Right lobe of liver (tissue), 6 donors: ENCODE data around the gene PCSK7. TPM values are rescaled to one million over a fixed set of nuclear protein-coding genes. Genes with fewer than 3 reads are reported as not detected.
A peak's percentile ranks its signal among the peaks of the same experiment; 100 is the strongest.

Experiments
- ATAC-seq, 4 donors: fragments of 200-7000 bp; cut with Tn5 transposase; one replicate each; pipeline ENCODE4 v1.9.1; 2020; ENCODE audit warnings: mild to moderate bottlenecking in 4 of 4, moderate library complexity in 4 of 4
- DNase-seq, 3 donors: peaks; one replicate each; pipeline ENCODE4 v3.0.0-alpha.2; 2020
- H3K27ac ChIP-seq, 3 donors: fragments of 200-600 bp; one replicate each; pipeline ENCODE4 v1.8.0; 2022
- H3K27me3 ChIP-seq, 2 donors: fragments of 200-600 bp; one replicate each; pipeline ENCODE4 v1.8.0; 2022
- H3K36me3 ChIP-seq, 4 donors: fragments of 200-600 bp; sonication (generic) in 1 of 4; one replicate each; pipeline versions ENCODE4 v1.5.1 to v1.8.0; 2017 to 2022; ENCODE audit warnings: control low read depth in 1 of 4
- H3K4me1 ChIP-seq, 4 donors: fragments of 200-600 bp; sonication (generic) in 1 of 4; one replicate each; pipeline versions ENCODE4 v1.5.1 to v1.8.0; 2017 to 2022; ENCODE audit warnings: control low read depth in 1 of 4
- H3K4me3 ChIP-seq, 3 donors: fragments of 200-600 bp; one replicate each; pipeline ENCODE4 v1.8.0; 2022
- H3K9me3 ChIP-seq, 4 donors: fragments of 200-600 bp; sonication (generic) in 1 of 4; one replicate each; pipeline versions ENCODE4 v1.5.1 to v1.8.0; 2017 to 2022; ENCODE audit warnings: control low read depth in 1 of 4
- POLR2A ChIP-seq: fragments of 450-650 bp; IDR thresholded peaks from one replicate; pipeline ENCODE4 v1.6.1; 2017; ENCODE audit warnings: antibody characterized with exemption, mild to moderate bottlenecking
- WGBS: methylation state at CpG from one replicate; pipeline ENCODE4 v1.1.6; 2018; ENCODE audit warnings: low coverage, low lambda C conversion rate; ENCODE audit not compliant: insufficient coverage; ENCODE audit errors: missing lambda C conversion rate; 5-methylcytosine and 5-hydroxymethylcytosine counted together
- intact Hi-C, 2 donors: fragments of 100-400 bp; cut with DNase I; formaldehyde crosslinking; loops; one replicate each; pipeline versions ENCODE4 v1.11.2 to v1.14.1; 2022
- total RNA-seq, 6 experiments: library from RNA; depleted of rRNA in 2 of 6; stranded (reverse); fragments of >200 nt in 2 of 6; fragmentation: NEBNext Ultra II Directional in 3 of 6; extraction: Animal tissue kit (Norgen Biotek cat#: 25700) in 3 of 6; gene quantifications; one replicate each; pipeline versions ENCODE4 v1.1.0 to v1.2.4, GENCODE V29; 2016 to 2023
- TF ChIP-seq, protein P1 (sequence below), 4 donors: fragments of 200-600 bp in 3 of 4; fragments of 450-650 bp in 1 of 4; IDR thresholded peaks; one replicate each; pipeline versions ENCODE4 v1.5.1 to v1.8.0; 2016 to 2022; ENCODE audit warnings: antibody characterized with exemption in 4 of 4, mild to moderate bottlenecking in 2 of 4
- donor health status: DM: no; HTN: yes; CAD: no.
- donor health status: DM: no; HTN: no; CAD: no.
- donor health status: DM: no; HTN: no; CAD: no.
- donor health status: DM: no; HTN: yes; CAD: no.
- donor health status: DM: no; HTN: yes; CAD: no.

PCSK7 gene
- total RNA-seq, 6 experiments from 2014 or later: 19.3 to 28.5 (median 25.8) TPM

DNA sequence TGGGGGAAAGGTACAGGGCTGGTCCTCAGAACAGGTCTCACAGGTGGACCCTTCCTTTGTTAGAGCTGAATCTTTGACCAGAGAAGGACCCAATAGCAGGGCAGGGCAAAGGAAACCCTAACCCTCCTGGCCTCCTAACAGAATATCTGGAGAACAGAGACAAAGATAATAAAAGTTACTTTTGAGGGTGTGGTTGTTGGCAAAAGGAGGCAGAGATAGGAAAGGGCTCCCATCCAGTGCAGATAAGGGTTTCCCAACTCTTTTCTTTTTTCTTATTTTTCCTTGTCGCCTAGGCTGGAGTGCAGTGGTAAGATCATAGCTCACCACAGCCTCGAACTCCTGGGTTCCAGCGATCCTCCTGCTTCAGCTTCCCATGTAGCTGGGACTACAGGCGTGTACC, 11.9 kb downstream of the PCSK7 start:
- ATAC-seq (no peak), DNase-seq (no peak)
- Histone ChIP-seq H3K36me3 (peaks cover 0 to 49% (median 14%) of the 10 kb centered on the region in 4 donors), H3K9me3 (no peaks in the 10 kb centered on the region), H3K27ac (peak overlapping the region in 1 of 3 donors; percentile 32), H3K4me1 (no peaks in the 10 kb centered on the region), H3K4me3 (no peak overlapping the region), H3K27me3 (no peaks in the 10 kb centered on the region)
- intact Hi-C loops: loop anchor here in 1 of 2 donors (10.0 kb wide), 2 partner anchors 45 to 365 kb away; partner anchors contain the start of gene SIDT2
- TF ChIP-seq, protein P1, sequence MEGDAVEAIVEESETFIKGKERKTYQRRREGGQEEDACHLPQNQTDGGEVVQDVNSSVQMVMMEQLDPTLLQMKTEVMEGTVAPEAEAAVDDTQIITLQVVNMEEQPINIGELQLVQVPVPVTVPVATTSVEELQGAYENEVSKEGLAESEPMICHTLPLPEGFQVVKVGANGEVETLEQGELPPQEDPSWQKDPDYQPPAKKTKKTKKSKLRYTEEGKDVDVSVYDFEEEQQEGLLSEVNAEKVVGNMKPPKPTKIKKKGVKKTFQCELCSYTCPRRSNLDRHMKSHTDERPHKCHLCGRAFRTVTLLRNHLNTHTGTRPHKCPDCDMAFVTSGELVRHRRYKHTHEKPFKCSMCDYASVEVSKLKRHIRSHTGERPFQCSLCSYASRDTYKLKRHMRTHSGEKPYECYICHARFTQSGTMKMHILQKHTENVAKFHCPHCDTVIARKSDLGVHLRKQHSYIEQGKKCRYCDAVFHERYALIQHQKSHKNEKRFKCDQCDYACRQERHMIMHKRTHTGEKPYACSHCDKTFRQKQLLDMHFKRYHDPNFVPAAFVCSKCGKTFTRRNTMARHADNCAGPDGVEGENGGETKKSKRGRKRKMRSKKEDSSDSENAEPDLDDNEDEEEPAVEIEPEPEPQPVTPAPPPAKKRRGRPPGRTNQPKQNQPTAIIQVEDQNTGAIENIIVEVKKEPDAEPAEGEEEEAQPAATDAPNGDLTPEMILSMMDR (IDR thresholded peaks at IDR 0.05): no peak
- TF ChIP-seq POLR2A: no peak
- 81% methylated on average over 3 of the region's 4 CpGs for WGBS

DNA sequence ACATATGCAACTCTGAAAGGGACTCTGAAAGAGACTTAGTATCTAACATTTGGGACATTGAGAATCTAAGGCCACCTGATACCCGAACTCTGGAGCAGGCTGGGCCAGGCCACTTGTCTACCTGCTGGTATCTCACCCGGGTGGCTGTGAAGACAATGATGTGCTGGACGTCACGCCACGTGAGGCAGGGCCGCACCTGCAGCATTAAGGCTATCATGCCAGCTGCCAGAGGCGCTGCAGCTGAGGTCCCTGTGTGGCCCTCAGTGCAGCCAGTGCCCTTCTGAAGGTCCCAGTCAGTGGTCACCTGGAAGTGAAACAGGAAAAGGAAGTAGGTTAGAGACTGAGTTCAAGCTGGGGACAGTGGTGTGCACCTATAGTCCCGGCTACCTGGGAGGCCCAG, 12.4 kb downstream of the PCSK7 start:
- H3K27me3 ChIP-seq: no peaks in the 10 kb centered on the region
- DNase-seq (no peak), ATAC-seq (no peak)
- H3K27ac ChIP-seq: no peak overlapping the region
- no peaks in the 10 kb centered on the region for H3K9me3 ChIP-seq
- TF ChIP-seq, protein P1 (IDR thresholded peaks at IDR 0.05): no peak
- no peak for TF ChIP-seq POLR2A
- intact Hi-C loops: no loop called here
- no peak overlapping the region for H3K4me3 ChIP-seq
- no peaks in the 10 kb centered on the region for H3K4me1 ChIP-seq
- H3K36me3 ChIP-seq: peaks cover 0 to 51% (median 18%) of the 10 kb centered on the region in 4 donors
- 56% methylated on average over 1 of the region's 8 CpGs for WGBS

DNA sequence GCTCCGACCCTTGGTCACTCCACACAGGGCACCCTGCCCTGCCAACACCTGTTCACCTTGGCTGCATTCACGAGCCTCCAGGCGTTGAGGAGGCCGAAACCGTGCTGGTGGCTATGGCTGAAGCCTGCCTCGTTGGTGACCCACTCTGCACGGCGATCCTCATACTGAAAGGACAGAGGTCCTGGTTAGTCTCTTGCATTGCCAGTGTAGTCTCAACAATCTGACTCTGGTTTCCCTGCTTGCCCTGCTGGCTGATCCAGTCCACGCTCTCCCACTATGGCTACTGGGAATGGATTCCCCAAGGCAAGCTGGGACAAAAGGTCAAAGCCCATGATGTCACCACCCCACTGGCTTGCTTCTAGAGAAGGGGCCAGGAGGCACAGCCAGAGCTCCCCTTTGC, 12.9 kb downstream of the PCSK7 start:
- TF ChIP-seq, protein P1 (IDR thresholded peaks at IDR 0.05): no peak
- TF ChIP-seq POLR2A: no peak
- Histone ChIP-seq H3K27ac (peak overlapping the region in 1 of 3 donors; percentile 6), H3K36me3 (peaks cover 0 to 56% (median 18%) of the 10 kb centered on the region in 4 donors), H3K4me3 (no peak overlapping the region), H3K9me3 (no peaks in the 10 kb centered on the region), H3K27me3 (no peaks in the 10 kb centered on the region), H3K4me1 (no peaks in the 10 kb centered on the region)
- WGBS: 86% methylated on average over 1 of the region's 9 CpGs
- no peak for ATAC-seq
- no peak for DNase-seq
- intact Hi-C loops: no loop called here

DNA sequence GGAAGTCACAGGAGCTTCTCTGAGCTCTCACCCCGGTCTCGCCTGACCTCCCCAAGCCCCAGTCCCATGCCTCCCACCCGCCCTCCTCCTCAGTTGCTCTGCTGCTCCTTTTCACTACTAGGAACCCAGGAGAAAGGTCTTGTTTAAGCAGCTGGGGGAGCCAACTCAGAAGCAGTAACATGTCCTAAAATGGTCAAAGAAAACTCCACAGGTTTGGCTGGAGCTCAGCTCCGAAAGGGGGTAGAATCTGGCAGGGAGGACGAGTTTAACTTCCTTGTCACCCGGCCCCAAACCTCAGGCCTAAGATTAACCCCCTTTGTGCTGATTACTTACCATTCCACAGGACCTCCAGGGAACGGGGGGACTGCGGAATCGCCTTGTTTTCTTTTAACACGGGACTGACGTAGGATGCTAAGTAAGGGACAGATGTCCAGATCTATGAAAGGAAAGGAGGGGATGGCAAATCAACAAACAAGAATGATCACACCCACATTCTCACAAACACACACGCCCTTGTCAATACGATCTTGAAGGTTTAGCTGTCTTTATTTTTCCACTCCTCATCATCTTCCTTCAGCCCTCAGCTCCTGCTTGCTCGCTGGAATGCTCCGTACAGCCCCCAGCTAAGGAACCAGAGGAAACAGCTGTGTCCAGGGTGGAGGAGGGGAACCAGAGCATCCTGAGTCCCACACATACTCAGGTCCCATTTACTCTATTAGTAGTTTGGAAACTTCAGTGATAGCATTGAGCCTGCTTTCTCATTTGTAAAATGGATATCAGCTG, 13.5 kb downstream of the PCSK7 start:
- no peak for DNase-seq

More for the DNA sequence above, 13.5 kb downstream of the PCSK7 start:
- intact Hi-C loops: no loop called here
- TF ChIP-seq, protein P1 (IDR thresholded peaks at IDR 0.05): no peak
- no peak for TF ChIP-seq POLR2A
- Histone ChIP-seq H3K4me1 (no peaks in the 10 kb centered on the region), H3K4me3 (no peak overlapping the region), H3K27me3 (no peaks in the 10 kb centered on the region), H3K36me3 (peaks cover 0 to 60% (median 18%) of the 10 kb centered on the region in 4 donors), H3K9me3 (no peaks in the 10 kb centered on the region), H3K27ac (peak overlapping the region in 2 of 3 donors; percentile 33 to 47)
- ATAC-seq: peak in 1 of 4 donors; percentile 7
- 78% methylated on average over 13 of the region's 15 CpGs for WGBS
